Keratinocyte (primary cell): Measurements from ENCODE around the gene IFNL1. TPM values are rescaled to one million over a fixed set of nuclear protein-coding genes. Genes with fewer than 3 reads are reported as not detected.
A peak's percentile ranks its signal among the peaks of the same experiment; 100 is the strongest.
"Not testable (repeated sequence)": the region's sequence is repeated elsewhere in the genome, so short reads cannot be mapped to it uniquely, and the experiment has no call there.

Experiments
- DNase-seq: peaks from one replicate; pipeline ENCODE4 v3.0.0-alpha.2; 2011; ENCODE audit warnings: low read depth, missing footprints, low spot score
- FAIRE-seq: peaks from 2 replicates; lab custom pipeline; 2011; peaks lifted over from hg19 to GRCh38; lab: Jason Lieb, UNC
- H2AFZ ChIP-seq: 2 replicates; pipeline ENCODE4 v1.6.0; 2012; ENCODE audit warnings: low read length, control low read depth, inconsistent platforms; ENCODE audit not compliant: control insufficient read depth
- H3K27ac ChIP-seq: 2 replicates; pipeline ENCODE4 v1.5.1; 2011; ENCODE audit warnings: low read length; ENCODE audit not compliant: control insufficient read depth, insufficient read depth
- H3K27me3 ChIP-seq: 3 replicates; pipeline ENCODE4 v1.6.0; 2011; ENCODE audit warnings: low read length; ENCODE audit not compliant: control insufficient read depth, insufficient read depth; ENCODE audit errors: extremely low read depth
- H3K36me3 ChIP-seq, 2 experiments: 2 replicates in 1 of 2; 3 replicates in 1 of 2; pipeline ENCODE4 v1.5.1; 2011; ENCODE audit warnings: low read length in 2 of 2, mild to moderate bottlenecking in 1 of 2; ENCODE audit not compliant: control insufficient read depth in 2 of 2, insufficient read depth in 2 of 2; ENCODE audit errors: extremely low read depth in 1 of 2
- H3K4me1 ChIP-seq: 3 replicates; pipeline ENCODE4 v1.5.1; 2011; ENCODE audit warnings: low read length; ENCODE audit not compliant: control insufficient read depth, insufficient read depth; ENCODE audit errors: extremely low read depth
- H3K4me2 ChIP-seq: 3 replicates; pipeline ENCODE4 v1.6.0; 2011; ENCODE audit warnings: low read depth, low read length; ENCODE audit not compliant: control insufficient read depth, insufficient read depth; ENCODE audit errors: extremely low read depth
- H3K4me3 ChIP-seq, 3 experiments: fragments of 200-600 bp in 1 of 3; sonication (generic) in 1 of 3; 2 replicates in 2 of 3; 3 replicates in 1 of 3; pipeline ENCODE4 v1.5.1; 2011 to 2016; ENCODE audit warnings: low read length in 3 of 3, mild to moderate bottlenecking in 3 of 3, control low read depth in 2 of 3, inconsistent platforms in 1 of 3, low read depth in 1 of 3, mixed read lengths in 1 of 3, mixed run types in 1 of 3, moderate library complexity in 1 of 3; ENCODE audit not compliant: control insufficient read depth in 2 of 3, insufficient read depth in 2 of 3; ENCODE audit errors: extremely low read depth in 1 of 3
- H3K79me2 ChIP-seq: 2 replicates; pipeline ENCODE4 v1.6.0; 2012; ENCODE audit warnings: low read length; ENCODE audit not compliant: control insufficient read depth, insufficient read depth
- H3K9ac ChIP-seq: 3 replicates; pipeline ENCODE4 v1.6.0; 2011; ENCODE audit warnings: low read length; ENCODE audit not compliant: control insufficient read depth, insufficient read depth; ENCODE audit errors: extremely low read depth
- H3K9me1 ChIP-seq: 3 replicates; pipeline ENCODE4 v1.6.0; 2011; ENCODE audit warnings: low read length; ENCODE audit not compliant: control insufficient read depth, insufficient read depth; ENCODE audit errors: extremely low read depth
- H3K9me3 ChIP-seq: 2 replicates; pipeline ENCODE4 v1.5.1; 2012; ENCODE audit warnings: low read depth, low read length; ENCODE audit not compliant: control insufficient read depth
- H4K20me1 ChIP-seq: 3 replicates; pipeline ENCODE4 v1.6.0; 2011; ENCODE audit warnings: low read length; ENCODE audit not compliant: control insufficient read depth, insufficient read depth; ENCODE audit errors: extremely low read depth
- CTCF ChIP-seq, 3 experiments: IDR thresholded peaks in 1 of 3; conservative IDR thresholded peaks in 1 of 3; optimal IDR thresholded peaks in 1 of 3; 2 replicates in 2 of 3; 3 replicates in 1 of 3; pipeline versions ENCODE3 to v1.5.1; 2011; ENCODE audit warnings: low read length in 3 of 3, mild to moderate bottlenecking in 3 of 3, moderate library complexity in 2 of 3, control low read depth in 1 of 3, inconsistent platforms in 1 of 3; ENCODE audit not compliant: insufficient read depth in 2 of 3; ENCODE audit errors: extremely low read depth in 1 of 3
- EZH2 ChIP-seq: IDR thresholded peaks from one replicate; pipeline ENCODE4 v1.6.1; 2012; ENCODE audit warnings: inconsistent platforms, mild to moderate bottlenecking, low read length, moderate library complexity
- dilution Hi-C: fragments of 300-500 bp; cut with MboI; formaldehyde crosslinking; loops from one replicate; pipeline ENCODE4 v1.7.0; 2020; ENCODE audit warnings: low sequenced_read_pairs; ENCODE audit not compliant: extremely low pct_ligation_motif_present
- polyA plus RNA-seq, 5 experiments: library from polyadenylated mRNA; depleted of rRNA in 3 of 5; stranded (reverse) in 3 of 5; stranded (forward) in 1 of 5; unstranded in 1 of 5; fragments of >200 nt; gene quantifications; 1 replicate in 1 of 5; 2 replicates in 3 of 5; 3 replicates in 1 of 5; pipeline versions ENCODE4 v1.2.1 to v1.2.3, GENCODE V29; 2011 to 2012; ENCODE audit warnings: missing spikeins in 2 of 5, low read depth in 1 of 5, low replicate concordance in 1 of 5

Gene IFNL1
- polyA plus RNA-seq, 1 donor (not counting 4 experiments of a cell fraction or from before 2014, with no cell fraction given) = not detected

GRCh38 chr19:39265321-39265916 is 30.8 kb upstream of the IFNL1 start:
- no peak overlapping the region for H3K27ac ChIP-seq
- H3K9me3 ChIP-seq = no peaks in the 10 kb centered on the region
- no peaks in the 10 kb centered on the region for H4K20me1 ChIP-seq
- dilution Hi-C loops = no loop called here
- DNase-seq (no peak), FAIRE-seq (no peak)
- H3K4me1 ChIP-seq = no peaks in the 10 kb centered on the region
- H3K9me1 ChIP-seq = no peaks in the 10 kb centered on the region
- no peak for TF ChIP-seq CTCF (optimal IDR thresholded peaks at IDR 0.05 in 1 of 3, IDR thresholded peaks at IDR 0.05 in 1 of 3, conservative IDR thresholded peaks at IDR 0.05 in 1 of 3; ENCODE audit: extremely low read depth in 1 of 3, insufficient read depth in 2 of 3, low read length in 3 of 3)
- TF ChIP-seq EZH2 = no peak
- H3K27me3 ChIP-seq = peaks cover 30% of the 10 kb centered on the region
- no peak overlapping the region for H3K4me2 ChIP-seq
- no peak overlapping the region for H3K9ac ChIP-seq
- H2AFZ ChIP-seq = no peak overlapping the region
- no peaks in the 10 kb centered on the region for H3K36me3 ChIP-seq
- no peak overlapping the region for H3K4me3 ChIP-seq
- no peaks in the 10 kb centered on the region for H3K79me2 ChIP-seq

GRCh38 chr19:39268085-39268484 is 28.1 kb upstream of the IFNL1 start, which contains the start of gene IFNL2:
IFNL2 (plus strand) TSS chr19:39268396; CDS start chr19:39268569, 173 bp downstream.
- peak; percentile 78 for FAIRE-seq
- dilution Hi-C loops, H3K79me2 ChIP-seq, H3K27ac ChIP-seq, H3K36me3 ChIP-seq, H4K20me1 ChIP-seq, H3K9me1 ChIP-seq, H3K9ac ChIP-seq, DNase-seq, H2AFZ ChIP-seq, H3K9me3 ChIP-seq, H3K4me3 ChIP-seq, H3K4me2 ChIP-seq, H3K4me1 ChIP-seq: not testable (repeated sequence)
- peaks cover 25% of the 10 kb centered on the region for H3K27me3 ChIP-seq

GRCh38 chr19:39268531-39269223 is 27.5 kb upstream of the IFNL1 start:
- H3K4me2 ChIP-seq, H4K20me1 ChIP-seq, H2AFZ ChIP-seq, H3K4me1 ChIP-seq, dilution Hi-C loops, H3K79me2 ChIP-seq, DNase-seq, H3K9ac ChIP-seq, H3K9me3 ChIP-seq, H3K9me1 ChIP-seq, FAIRE-seq, H3K36me3 ChIP-seq, H3K27ac ChIP-seq, H3K4me3 ChIP-seq: not testable (repeated sequence)
- peaks cover 20% of the 10 kb centered on the region for H3K27me3 ChIP-seq

- peaks cover 13% of the 10 kb centered on the region for H3K27me3 ChIP-seq
- H3K79me2 ChIP-seq, FAIRE-seq, H3K4me1 ChIP-seq, H3K9me3 ChIP-seq, dilution Hi-C loops, H3K9me1 ChIP-seq, H3K4me3 ChIP-seq, H2AFZ ChIP-seq, H3K4me2 ChIP-seq, DNase-seq, H3K27ac ChIP-seq, H3K9ac ChIP-seq, H3K36me3 ChIP-seq, H4K20me1 ChIP-seq: not testable (repeated sequence)
These were observed 26.8 kb upstream of the IFNL1 start for GRCh38 chr19:39269369-39269768.
